Body of pancreas (tissue), 4 donors: Measurements from ENCODE around the gene PCDHB3.

Experiments used
- CTCF ChIP-seq, 7 experiments: fragments of 450-650 bp in 4 of 7; fragments of 200-600 bp in 3 of 7; sonication (generic) in 3 of 7; IDR thresholded peaks; one replicate each; pipeline ENCODE4 v1.5.1; 2016 to 2019; ENCODE audit warnings: antibody characterized with exemption in 7 of 7
- POLR2A ChIP-seq, 3 donors: fragments of 450-650 bp; IDR thresholded peaks; one replicate each; pipeline ENCODE4 v1.6.1; 2016; ENCODE audit warnings: antibody characterized with exemption in 3 of 3, mild to moderate bottlenecking in 2 of 3

- TF ChIP-seq CTCF (IDR thresholded peaks at IDR 0.05) (no peak), POLR2A (IDR thresholded peaks at IDR 0.05) (no peak)
Measured at GRCh38 chr5:141149812-141150211, 49.5 kb downstream of the PCDHB3 start, which contains the start of gene PCDHB6.
